K562 (cell line): Measurements from ENCODE around the gene ATP13A2. TPM values are rescaled to one million over a fixed set of nuclear protein-coding genes. Genes with fewer than 3 reads are reported as not detected.

Source experiments
- ATAC-seq: fragments of 200-7000 bp; cut with Tn5 transposase; 3 replicates; pipeline ENCODE4 v1.9.1; 2020; ENCODE audit warnings: moderate library complexity
- BruUV-seq: library from RNA; stranded (reverse); fragments of 400-500 nt; replicated peaks from 2 replicates; lab custom pipeline; 2021; lab: Mats Ljungman, UMichigan
- CTCF ChIA-PET: fragments of 300-600 bp; formaldehyde crosslinking; extraction: SDS; loops from one replicate; lab custom pipeline; 2021; ENCODE audit warnings: low intra/inter-chr PET ratio; lab: Yijun Ruan, JAX
- POLR2A ChIA-PET: fragments of 300-600, 350-650 bp; sonication (Branson Sonifier 250); formaldehyde crosslinking; extraction: SDS; loops from one replicate; lab custom pipeline; 2021; ENCODE audit warnings: antibody characterized with exemption, inconsistent platforms; lab: Yijun Ruan, JAX
- DNase-seq, 4 experiments: peaks; one replicate each; pipeline versions ENCODE4 v3.0.0 to v3.0.0-alpha.2; 2011 to 2018; ENCODE audit warnings: low spot score in 3 of 4, mixed read lengths in 3 of 4; ENCODE audit errors: extremely low read depth in 1 of 4
- FAIRE-seq: peaks from 2 replicates; lab custom pipeline; 2011; peaks lifted over from hg19 to GRCh38; lab: Jason Lieb, UNC
- H2AFZ ChIP-seq: 2 replicates; pipeline ENCODE4 v1.6.0; 2011; ENCODE audit warnings: low read depth, low read length, control low read depth, inconsistent platforms
- H3K27ac ChIP-seq: fragments of 200-600 bp; 3 replicates; pipeline ENCODE4 v1.8.0; 2011; ENCODE audit warnings: low read depth, mild to moderate bottlenecking, control low read depth, inconsistent platforms, low read length, moderate library complexity, mixed read lengths; ENCODE audit errors: extremely low read depth
- H3K27me3 ChIP-seq, 2 experiments: fragments of 300-600 bp in 1 of 2; 2 replicates in 1 of 2; 3 replicates in 1 of 2; pipeline versions ENCODE4 v1.6.0 to v1.8.0; 2011; ENCODE audit warnings: inconsistent platforms in 2 of 2, low read length in 2 of 2, mild to moderate bottlenecking in 1 of 2, mixed read lengths in 1 of 2, moderate library complexity in 1 of 2; ENCODE audit not compliant: control insufficient read depth in 2 of 2, insufficient read depth in 2 of 2
- H3K36me3 ChIP-seq: fragments of 300-600 bp; 3 replicates; pipeline ENCODE4 v1.8.0; 2011; ENCODE audit warnings: mild to moderate bottlenecking, low read length, inconsistent platforms; ENCODE audit not compliant: control insufficient read depth, insufficient read depth
- H3K4me1 ChIP-seq, 2 experiments: fragments of 200-600 bp in 1 of 2; replicated peaks in 1 of 2; 2 replicates in 1 of 2; 3 replicates in 1 of 2; pipeline versions ENCODE4 v1.5.1 to v1.8.0; 2011; ENCODE audit warnings: inconsistent platforms in 2 of 2, low read length in 2 of 2, mild to moderate bottlenecking in 1 of 2, mixed read lengths in 1 of 2, moderate library complexity in 1 of 2; ENCODE audit not compliant: control insufficient read depth in 2 of 2, insufficient read depth in 2 of 2
- H3K4me2 ChIP-seq: 2 replicates; pipeline ENCODE4 v1.6.1; 2011; ENCODE audit warnings: low read length, control low read depth, inconsistent platforms, mixed read lengths; ENCODE audit not compliant: insufficient read depth
- H3K4me3 ChIP-seq: fragments of 200-600 bp; sonication (generic), shearing (Covaris generic); 2 replicates; pipeline ENCODE4 v1.5.1; 2016; ENCODE audit warnings: control low read depth, inconsistent platforms
- H3K79me2 ChIP-seq: fragments of 200-600 bp; 3 replicates; pipeline ENCODE4 v1.8.0; 2011; ENCODE audit warnings: low read length, inconsistent platforms; ENCODE audit not compliant: control insufficient read depth, insufficient read depth
- H3K9ac ChIP-seq, 2 experiments: 2 replicates each; pipeline versions ENCODE4 v1.6.0 to v1.6.1; 2011; ENCODE audit warnings: low read depth in 2 of 2, low read length in 2 of 2, control low read depth in 1 of 2, inconsistent platforms in 1 of 2, mild to moderate bottlenecking in 1 of 2, mixed read lengths in 1 of 2; ENCODE audit not compliant: insufficient read depth in 1 of 2
- H3K9me1 ChIP-seq: one replicate; pipeline ENCODE4 v1.6.0; 2011; ENCODE audit warnings: inconsistent platforms, mild to moderate bottlenecking, low read length, moderate library complexity; ENCODE audit not compliant: control insufficient read depth, insufficient read depth
- H3K9me3 ChIP-seq: replicated peaks from 2 replicates; pipeline ENCODE4 v1.5.1; 2011; ENCODE audit warnings: low read depth, low read length, inconsistent platforms; ENCODE audit not compliant: control insufficient read depth, insufficient read depth
- H4K20me1 ChIP-seq: replicated peaks from 2 replicates; pipeline ENCODE4 v1.6.1; 2011; ENCODE audit warnings: low read length, inconsistent platforms, mixed read lengths; ENCODE audit not compliant: control insufficient read depth, insufficient read depth
- ARID4B ChIP-seq: sonication (generic); formaldehyde crosslinking; IDR thresholded peaks from 2 replicates; pipeline ENCODE4 v1.8.0; 2022; ENCODE audit warnings: mild to moderate bottlenecking, missing genetic modification reagents
- ARNT ChIP-seq, 2 experiments: fragments of 450-650 bp; IDR thresholded peaks; 2 replicates each; pipeline ENCODE4 v1.6.1; 2016; ENCODE audit warnings: mild to moderate bottlenecking in 1 of 2
- BRD4 ChIP-seq: fragments of 200-600 bp; sonication (generic); IDR thresholded peaks from 2 replicates; pipeline ENCODE4 v1.6.1; 2017; ENCODE audit warnings: inconsistent platforms
- E2F4 ChIP-seq: sonication (generic); formaldehyde crosslinking; IDR thresholded peaks from 2 replicates; pipeline ENCODE4 v1.8.0; 2022; ENCODE audit warnings: mild to moderate bottlenecking, low read depth, missing genetic modification reagents
- HDAC8 ChIP-seq: fragments of 450-650 bp; IDR thresholded peaks from 2 replicates; pipeline ENCODE4 v1.6.1; 2016; ENCODE audit warnings: mild to moderate bottlenecking, missing genetic modification characterization, moderate library complexity, missing compliant biosample characterization
- L3MBTL2 ChIP-seq: fragments of 450-650 bp; IDR thresholded peaks from 2 replicates; pipeline ENCODE4 v1.6.1; 2016; ENCODE audit warnings: mild to moderate bottlenecking, moderate library complexity
- TCF7 ChIP-seq: sonication (generic); IDR thresholded peaks from 2 replicates; pipeline ENCODE4 v1.6.1; 2016; ENCODE audit warnings: antibody characterized with exemption, borderline replicate concordance
- ZNF41 ChIP-seq: fragments of 250-450 bp; sonication (Bioruptor Pico); conservative IDR thresholded peaks from 2 replicates; pipeline ENCODE4 v1.4.0; 2020; ENCODE audit warnings: mild to moderate bottlenecking
- WGBS: fragments of 100-300 bp; shearing (Covaris generic); methylation state at CpG from one replicate; pipeline ENCODE4 v1.1.6; 2016; ENCODE audit warnings: low coverage, mixed read lengths; ENCODE audit not compliant: insufficient coverage; ENCODE audit errors: missing lambda C conversion rate; 5-methylcytosine and 5-hydroxymethylcytosine counted together
- in situ Hi-C: fragments of 300-500 bp; cut with MboI; formaldehyde crosslinking; loops from 4 replicates; pipeline ENCODE4 v1.15.0; 2018; ENCODE audit warnings: inconsistent platforms, mixed read lengths
- intact Hi-C: fragments of 100-400 bp; cut with micrococcal nuclease; formaldehyde crosslinking; loops from 2 replicates; pipeline ENCODE4 v1.14.2; 2022
- polyA plus RNA-seq, 8 experiments: library from polyadenylated mRNA; depleted of rRNA in 4 of 8; stranded (reverse) in 5 of 8; unstranded in 3 of 8; fragments of >200 nt; fragmentation: Nextera tagmentation in 2 of 8; fragmentation: Illumina TruSeq in 1 of 8; extraction: Ambion mirVana in 2 of 8; extraction: Trizol in 1 of 8; gene quantifications; 2 replicates each; pipeline versions ENCODE4 v1.2.1 to v1.2.3, GENCODE V29; 2011 to 2014; ENCODE audit warnings: inconsistent platforms in 1 of 8, missing spikeins in 1 of 8
- total RNA-seq, 7 experiments: library from RNA; depleted of rRNA in 6 of 7; stranded (reverse); fragments of >200 nt in 6 of 7; fragmentation: Illumina TruSeq in 2 of 7; extraction: Trizol in 2 of 7; gene quantifications; 2 replicates each; pipeline versions ENCODE4 v1.2.1 to v1.2.3, GENCODE V29; 2011 to 2021; ENCODE audit warnings: low replicate concordance in 1 of 7

ATP13A2 gene
- total and polyA plus RNA-seq, 9 of the 15 experiments (the other 6 are each of a cell fraction or from before 2014, with no cell fraction given): 0.36 to 56.3 (median 16.3) TPM

- Histone ChIP-seq H3K9me1 (no peaks in the 10 kb centered on the region), H2AFZ (no peak overlapping the region), H3K9ac (no peak overlapping the region), H3K4me1 (peaks cover 0 to 5% of the 10 kb centered on the region in 2 experiments; a peak in 3 of 5 replicates), H4K20me1 (no peaks in the 10 kb centered on the region), H3K27ac (no peak overlapping the region), H3K79me2 (no peaks in the 10 kb centered on the region), H3K9me3 (no peaks in the 10 kb centered on the region; the same call in 1 of the 2 replicates), H3K27me3 (peaks cover 11 to 19% of the 10 kb centered on the region in 2 experiments; a peak in 4 of 5 replicates), H3K4me2 (no peak overlapping the region), H3K36me3 (no peaks in the 10 kb centered on the region), H3K4me3 (no peak overlapping the region)
- ChIA-PET POLR2A (interaction anchor here (0.6 to 1.0 kb wide), 2 partner anchors 8 to 180 kb away, joined by 3 read pairs; no protein-coding TSS in a partner anchor), CTCF (interaction anchor here (0.6 to 3.0 kb wide), 6 partner anchors 65 to 1762 kb away, joined by 3 to 26 read pairs (median 6); no protein-coding TSS in a partner anchor)
- DNase-seq (no peak), ATAC-seq (no peak), FAIRE-seq (no peak)
- BruUV-seq: no TSS peak
- WGBS: 9% methylated on average over 11 of the region's 11 CpGs
- intact Hi-C loops (no loop called here), in situ Hi-C loops (no loop called here)
- TF ChIP-seq E2F4 (CRISPR knock-in tag): no peak
- TF ChIP-seq ZNF41 (CRISPR knock-in tag): no peak
- TF ChIP-seq BRD4: no peak
- TF ChIP-seq L3MBTL2: no peak
- no peak for TF ChIP-seq ARID4B (CRISPR knock-in tag)
- no peak for TF ChIP-seq TCF7
- TF ChIP-seq ARNT (IDR thresholded peaks at IDR 0.05): no peak
- TF ChIP-seq HDAC8 (tag): no peak
These were observed 48.6 kb upstream of the ATP13A2 start for GRCh38 chr1:17060306-17060749.
